ENCODE results near the gene RBL1.

- no peak for TF ChIP-seq CTCF (IDR thresholded peaks at IDR 0.05)
- TF ChIP-seq POLR2A (IDR thresholded peaks at IDR 0.05): no peak
These were observed 97.1 kb downstream of the RBL1 start for GRCh38 chr20:36998652-36999051.
